ENCODE measurements around the gene SH3D21. TPM values are rescaled to one million over a fixed set of nuclear protein-coding genes. Genes with fewer than 3 reads are reported as not detected.

Gene SH3D21
- total RNA-seq, 1 donor from 2014 or later: 9.2 TPM

GRCh38 chr1:36303650-36304360, 2.4 kb upstream of the SH3D21 start:
- ATAC-seq: no peak

- no peak for ATAC-seq
Observed at GRCh38 chr1:36304521-36304920, 1.6 kb upstream of the SH3D21 start.

GRCh38 chr1:36304970-36305914, 926 bp upstream of the SH3D21 start:
- no peak for ATAC-seq

GRCh38 chr1:36305915-36306209, 306 bp upstream of the SH3D21 start:
- peak; percentile 54 for ATAC-seq

GRCh38 chr1:36306902-36307456, 811 bp downstream of the SH3D21 start:
- peak; percentile 94 for ATAC-seq

GRCh38 chr1:36307601-36308330, 1.6 kb downstream of the SH3D21 start:
- ATAC-seq: no peak

GRCh38 chr1:36309397-36309796, 3.2 kb downstream of the SH3D21 start:
- no peak for ATAC-seq

- ATAC-seq: no peak
Observed at GRCh38 chr1:36320291-36320761, 14.2 kb downstream of the SH3D21 start.

- no peak for ATAC-seq
Observed at GRCh38 chr1:36320767-36321118, 14.6 kb downstream of the SH3D21 start.

- peak; percentile 18 for ATAC-seq
Observed at GRCh38 chr1:36321119-36321951, 15.2 kb downstream of the SH3D21 start.

- ATAC-seq: peak; percentile 1
Observed at GRCh38 chr1:36322041-36322785, 16.0 kb downstream of the SH3D21 start.

GRCh38 chr1:36322786-36323635, 16.8 kb downstream of the SH3D21 start:
- peak; percentile 16 for ATAC-seq

GRCh38 chr1:36323636-36324352, 17.6 kb downstream of the SH3D21 start, which contains the start of gene EVA1B:
Gene EVA1B (minus strand): TSS chr1:36323645. CDS start chr1:36323037, 608 bp downstream.
- ATAC-seq: peak; percentile 29

- no peak for ATAC-seq
Observed at GRCh38 chr1:36324353-36324703, 18.2 kb downstream of the SH3D21 start.

- ATAC-seq: no peak
Observed at GRCh38 chr1:36326499-36326898, 20.3 kb downstream of the SH3D21 start.

GRCh38 chr1:36327421-36328087, 21.4 kb downstream of the SH3D21 start:
- peak; percentile 25 for ATAC-seq

GRCh38 chr1:36328088-36328480, 21.9 kb downstream of the SH3D21 start:
- no peak for ATAC-seq

- peak; percentile 61 for ATAC-seq
Observed at GRCh38 chr1:36328713-36329112, 22.5 kb downstream of the SH3D21 start.

- ATAC-seq: no peak
Observed at GRCh38 chr1:36329817-36330216, 23.6 kb downstream of the SH3D21 start.
